ENCODE data around the gene SLC4A8. TPM values are rescaled to one million over a fixed set of nuclear protein-coding genes. Genes with fewer than 3 reads are reported as not detected.
A peak's percentile ranks its signal among the peaks of the same experiment; 100 is the strongest.

Gene SLC4A8
- total RNA-seq: 1 to 10 TPM; 1.0 to 3.1 (median 2.7) TPM
- polyA plus RNA-seq: 1 to 10 TPM; 1.4 to 5.5 TPM

GRCh38 chr12:51424662-51425539 is at the start of gene SLC4A8:
TSS of gene SLC4A8 (plus strand) at chr12:51424831. CDS start at chr12:51424988, 157 bp downstream.
- DNase-seq (peak; percentile 56 to 89 (median 69)), ATAC-seq (peak; percentile 74 to 87 (median 86)), FAIRE-seq (no peak)
- Histone ChIP-seq H3K9me3 (no peaks in the 10 kb centered on the region), H3K4me3 (peak within 1 kb of the TSS; percentile 7 to 48 (median 24)), H3K36me3 (no peaks in the 10 kb centered on the region), H3K27ac (no peak within 1 kb of the TSS), H3K27me3 (no peaks in the 10 kb centered on the region), H3K4me1 (peaks cover 0 to 16% (median 4%) of the 10 kb centered on the region in 3 donors)
- WGBS, 2 donors: 8 to 11% methylated on average over 61 to 73 of the region's 73 CpGs
- peak; percentile 23 to 68 (median 50) for TF ChIP-seq CTCF (IDR thresholded peaks at IDR 0.05)
- intact Hi-C loops (cut with DNase I): loop anchor here (5.0 to 10.0 kb wide), 3 partner anchors 100 to 400 kb away; no protein-coding TSS in a partner anchor

- H3K27ac ChIP-seq: no peak overlapping the region
- DNase-seq: no peak
- TF ChIP-seq CTCF (IDR thresholded peaks at IDR 0.05): no peak
Measured at GRCh38 chr12:51374856-51375255, 49.8 kb upstream of the SLC4A8 start.

GRCh38 chr12:51377099-51377984 is 47.3 kb upstream of the SLC4A8 start:
- intact Hi-C loops (cut with DNase I): no loop called here
- FAIRE-seq (no peak), ATAC-seq (no peak), DNase-seq (no peak)
- H3K36me3 ChIP-seq: peaks cover 0 to 7% (median 6%) of the 10 kb centered on the region in 3 donors
- no peak overlapping the region for H3K27ac ChIP-seq
- H3K4me1 ChIP-seq: no peaks in the 10 kb centered on the region
- TF ChIP-seq CTCF (IDR thresholded peaks at IDR 0.05): no peak
- no peak overlapping the region for H3K4me3 ChIP-seq
- no peaks in the 10 kb centered on the region for H3K27me3 ChIP-seq
- WGBS, 2 donors: 90 to 91% methylated on average over 11 of the region's 11 CpGs
- H3K9me3 ChIP-seq: no peaks in the 10 kb centered on the region

More at GRCh38 chr12:51374856-51375255, 49.8 kb upstream of the SLC4A8 start:
- Histone ChIP-seq H3K36me3 (peaks cover 0 to 7% (median 6%) of the 10 kb centered on the region in 3 donors), H3K4me1 (peaks cover 0 to 7% (median 0%) of the 10 kb centered on the region in 3 donors), H3K4me3 (no peak overlapping the region), H3K27me3 (no peaks in the 10 kb centered on the region), H3K9me3 (no peaks in the 10 kb centered on the region)
- ATAC-seq: no peak
- WGBS, 2 donors: 83 to 89% methylated on average over 5 of the region's 5 CpGs
- FAIRE-seq: no peak
- intact Hi-C loops (cut with DNase I): no loop called here

GRCh38 chr12:51378749-51379148 is 45.9 kb upstream of the SLC4A8 start:
- intact Hi-C loops (cut with DNase I): no loop called here
- H3K27ac ChIP-seq: no peak overlapping the region
- TF ChIP-seq CTCF (IDR thresholded peaks at IDR 0.05): no peak
- DNase-seq: no peak
- H3K36me3 ChIP-seq: peaks cover 0 to 7% (median 6%) of the 10 kb centered on the region in 3 donors
- WGBS, 2 donors: 81 to 93% methylated on average over 2 of the region's 2 CpGs
- no peaks in the 10 kb centered on the region for H3K9me3 ChIP-seq
- no peaks in the 10 kb centered on the region for H3K4me1 ChIP-seq
- no peak overlapping the region for H3K4me3 ChIP-seq
- FAIRE-seq: no peak
- H3K27me3 ChIP-seq: no peaks in the 10 kb centered on the region
- ATAC-seq: no peak

All from pancreas (tissue), 10 donors.